Esophagus squamous epithelium (tissue), 4 donors: Measurements from ENCODE around the gene CEP63.

Experiments
- POLR2A ChIP-seq, 4 donors: fragments of 450-650 bp; IDR thresholded peaks; one replicate each; pipeline ENCODE4 v1.6.1; 2017; ENCODE audit warnings: antibody characterized with exemption in 4 of 4, mild to moderate bottlenecking in 4 of 4, moderate library complexity in 3 of 4
- TF ChIP-seq, protein P1 (sequence below), 6 experiments: fragments of 450-650 bp in 4 of 6; fragments of 200-600 bp in 2 of 6; sonication (generic) in 2 of 6; IDR thresholded peaks; one replicate each; pipeline ENCODE4 v1.5.1; 2016 to 2019; ENCODE audit warnings: antibody characterized with exemption in 6 of 6, mild to moderate bottlenecking in 4 of 6, moderate library complexity in 4 of 6

DNA sequence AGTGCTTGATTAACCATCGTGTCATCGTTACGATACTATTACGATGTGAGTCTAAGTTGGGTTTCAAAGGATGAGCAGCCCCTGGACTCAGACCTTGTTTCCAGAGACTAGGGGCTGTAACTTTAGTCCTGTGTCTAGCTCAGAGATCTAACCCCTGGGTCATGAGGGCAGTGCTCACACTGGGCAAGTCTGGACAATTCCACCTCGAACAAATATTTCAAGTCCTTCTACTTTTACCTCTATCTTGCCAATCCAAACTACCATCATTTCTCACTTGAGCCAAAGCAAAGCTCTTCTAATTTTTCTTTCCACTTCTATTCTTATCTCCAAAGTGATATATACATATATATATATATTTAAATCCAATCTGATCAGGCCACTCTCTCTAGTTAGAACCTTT lies 10.9 kb upstream of the CEP63 start:
- TF ChIP-seq, protein P1, sequence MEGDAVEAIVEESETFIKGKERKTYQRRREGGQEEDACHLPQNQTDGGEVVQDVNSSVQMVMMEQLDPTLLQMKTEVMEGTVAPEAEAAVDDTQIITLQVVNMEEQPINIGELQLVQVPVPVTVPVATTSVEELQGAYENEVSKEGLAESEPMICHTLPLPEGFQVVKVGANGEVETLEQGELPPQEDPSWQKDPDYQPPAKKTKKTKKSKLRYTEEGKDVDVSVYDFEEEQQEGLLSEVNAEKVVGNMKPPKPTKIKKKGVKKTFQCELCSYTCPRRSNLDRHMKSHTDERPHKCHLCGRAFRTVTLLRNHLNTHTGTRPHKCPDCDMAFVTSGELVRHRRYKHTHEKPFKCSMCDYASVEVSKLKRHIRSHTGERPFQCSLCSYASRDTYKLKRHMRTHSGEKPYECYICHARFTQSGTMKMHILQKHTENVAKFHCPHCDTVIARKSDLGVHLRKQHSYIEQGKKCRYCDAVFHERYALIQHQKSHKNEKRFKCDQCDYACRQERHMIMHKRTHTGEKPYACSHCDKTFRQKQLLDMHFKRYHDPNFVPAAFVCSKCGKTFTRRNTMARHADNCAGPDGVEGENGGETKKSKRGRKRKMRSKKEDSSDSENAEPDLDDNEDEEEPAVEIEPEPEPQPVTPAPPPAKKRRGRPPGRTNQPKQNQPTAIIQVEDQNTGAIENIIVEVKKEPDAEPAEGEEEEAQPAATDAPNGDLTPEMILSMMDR (IDR thresholded peaks at IDR 0.05) = no peak
- TF ChIP-seq POLR2A (IDR thresholded peaks at IDR 0.05) = no peak
